ENCODE measurements around the gene HIVEP2.
"Not testable (repeated sequence)": the region's sequence is repeated elsewhere in the genome, so short reads cannot be mapped to it uniquely, and the experiment has no call there.

The HIVEP2 gene, protein sequence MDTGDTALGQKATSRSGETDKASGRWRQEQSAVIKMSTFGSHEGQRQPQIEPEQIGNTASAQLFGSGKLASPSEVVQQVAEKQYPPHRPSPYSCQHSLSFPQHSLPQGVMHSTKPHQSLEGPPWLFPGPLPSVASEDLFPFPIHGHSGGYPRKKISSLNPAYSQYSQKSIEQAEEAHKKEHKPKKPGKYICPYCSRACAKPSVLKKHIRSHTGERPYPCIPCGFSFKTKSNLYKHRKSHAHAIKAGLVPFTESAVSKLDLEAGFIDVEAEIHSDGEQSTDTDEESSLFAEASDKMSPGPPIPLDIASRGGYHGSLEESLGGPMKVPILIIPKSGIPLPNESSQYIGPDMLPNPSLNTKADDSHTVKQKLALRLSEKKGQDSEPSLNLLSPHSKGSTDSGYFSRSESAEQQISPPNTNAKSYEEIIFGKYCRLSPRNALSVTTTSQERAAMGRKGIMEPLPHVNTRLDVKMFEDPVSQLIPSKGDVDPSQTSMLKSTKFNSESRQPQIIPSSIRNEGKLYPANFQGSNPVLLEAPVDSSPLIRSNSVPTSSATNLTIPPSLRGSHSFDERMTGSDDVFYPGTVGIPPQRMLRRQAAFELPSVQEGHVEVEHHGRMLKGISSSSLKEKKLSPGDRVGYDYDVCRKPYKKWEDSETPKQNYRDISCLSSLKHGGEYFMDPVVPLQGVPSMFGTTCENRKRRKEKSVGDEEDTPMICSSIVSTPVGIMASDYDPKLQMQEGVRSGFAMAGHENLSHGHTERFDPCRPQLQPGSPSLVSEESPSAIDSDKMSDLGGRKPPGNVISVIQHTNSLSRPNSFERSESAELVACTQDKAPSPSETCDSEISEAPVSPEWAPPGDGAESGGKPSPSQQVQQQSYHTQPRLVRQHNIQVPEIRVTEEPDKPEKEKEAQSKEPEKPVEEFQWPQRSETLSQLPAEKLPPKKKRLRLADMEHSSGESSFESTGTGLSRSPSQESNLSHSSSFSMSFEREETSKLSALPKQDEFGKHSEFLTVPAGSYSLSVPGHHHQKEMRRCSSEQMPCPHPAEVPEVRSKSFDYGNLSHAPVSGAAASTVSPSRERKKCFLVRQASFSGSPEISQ (N-terminal part only)

DNA sequence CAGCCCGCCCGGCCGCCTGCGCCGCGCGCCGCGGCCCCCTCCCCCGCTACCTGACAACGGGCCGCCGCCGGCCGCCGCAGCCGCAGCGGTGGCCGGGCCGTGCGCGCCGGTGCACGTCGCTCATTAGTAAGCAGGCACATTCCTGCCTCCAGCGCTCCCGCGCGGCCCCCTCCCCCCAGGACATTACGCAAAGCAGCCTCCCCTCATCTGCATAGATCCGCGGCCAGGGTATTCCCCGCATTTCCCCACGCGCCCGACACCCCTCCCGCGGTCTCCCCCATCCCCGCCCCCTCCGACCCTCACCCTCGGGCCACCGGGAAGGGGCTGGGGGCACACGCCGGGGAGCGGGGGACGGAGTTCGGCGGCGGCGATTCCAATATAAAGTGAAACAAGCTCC lies at the start of gene HIVEP2:
Gene HIVEP2, minus strand, starts transcription at position 128 of the 397 bp plus-strand sequence. CDS start 170,438 bp downstream, outside the sequence.
- peak; percentile 58 for DNase-seq

DNA sequence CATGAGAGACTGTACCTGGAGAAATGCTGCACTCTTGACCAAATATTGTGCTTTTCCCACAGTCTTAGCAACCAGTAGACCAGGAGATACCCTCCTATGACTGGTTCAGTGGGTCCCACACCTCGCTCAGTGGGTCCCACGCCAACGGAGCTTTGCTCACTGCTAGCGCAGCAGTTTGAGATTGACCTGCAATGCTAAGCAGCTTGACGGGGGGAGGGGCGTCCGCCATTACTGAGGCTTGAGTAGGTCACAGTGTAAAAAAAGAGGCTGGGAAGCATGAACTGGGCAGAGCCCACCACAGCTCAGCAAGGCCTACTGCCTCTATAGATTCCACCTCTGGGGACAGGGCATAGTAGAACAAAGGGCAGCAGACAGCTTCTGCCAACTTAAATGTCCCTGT lies 49.0 kb upstream of the HIVEP2 start:
- DNase-seq, result no peak

GRCh38 chr6:142987490-142987889 lies 42.5 kb upstream of the HIVEP2 start:
- no peak for DNase-seq

DNA sequence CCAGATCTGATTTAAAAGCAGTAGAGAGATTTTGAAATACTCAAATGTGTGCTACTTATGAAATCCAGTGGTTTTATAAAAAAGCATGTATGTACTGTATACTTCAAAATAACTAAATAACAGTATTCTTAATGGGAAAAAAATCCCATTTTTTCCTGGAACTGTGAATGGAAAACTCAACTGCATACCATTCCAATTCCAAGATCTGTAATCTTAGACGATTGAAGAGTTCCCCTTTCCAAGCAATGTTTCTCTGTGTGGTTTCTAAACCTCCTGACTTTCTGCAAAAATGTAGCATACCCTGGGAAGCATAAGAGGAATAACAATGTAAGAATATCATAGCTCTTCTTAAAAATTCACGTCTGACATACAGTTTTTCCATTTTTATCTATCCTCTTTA lies 40.3 kb upstream of the HIVEP2 start:
- no peak for DNase-seq

DNA sequence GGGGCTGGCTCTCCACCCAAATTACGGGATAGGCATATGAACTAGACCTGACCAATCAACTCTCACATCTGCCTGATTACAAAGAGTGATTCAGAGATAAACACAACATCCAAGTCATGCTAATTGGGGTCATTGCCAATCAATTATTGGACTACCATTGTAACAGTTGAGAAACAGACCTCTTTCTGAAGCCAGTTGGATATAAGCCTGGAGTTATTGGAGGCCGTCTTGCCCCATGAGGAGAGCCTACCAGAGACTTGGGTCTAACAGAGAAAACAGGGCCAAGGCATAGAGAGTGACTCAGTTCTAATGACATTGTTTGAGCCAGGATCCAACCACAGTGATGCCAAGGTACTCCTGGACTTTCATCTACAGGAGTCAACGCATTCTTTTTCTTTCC lies 39.4 kb upstream of the HIVEP2 start:
- DNase-seq, result no peak

DNA sequence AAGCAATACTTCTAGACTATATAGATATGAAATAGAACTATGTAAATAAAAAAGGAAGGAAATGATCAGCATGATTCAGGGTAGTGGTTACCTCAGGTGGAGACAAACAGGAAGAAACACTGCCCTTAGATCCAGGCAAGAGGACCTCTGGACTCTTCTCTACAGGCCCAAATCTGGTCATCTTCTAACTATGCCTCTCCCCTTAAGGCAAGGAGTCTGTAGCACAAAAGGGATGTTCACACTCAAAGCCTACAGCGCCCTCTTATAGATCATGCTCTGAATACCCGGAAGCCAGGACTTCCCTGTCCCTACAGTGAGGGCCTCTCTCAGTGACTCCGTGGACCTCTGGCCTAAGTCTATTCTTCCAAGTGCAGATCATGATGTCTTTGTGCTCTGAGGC lies 30.4 kb upstream of the HIVEP2 start:
- DNase-seq, result no peak

- not testable (repeated sequence) for DNase-seq
These were observed 26.0 kb upstream of the HIVEP2 start for GRCh38 chr6:142970941-142971340.

DNA sequence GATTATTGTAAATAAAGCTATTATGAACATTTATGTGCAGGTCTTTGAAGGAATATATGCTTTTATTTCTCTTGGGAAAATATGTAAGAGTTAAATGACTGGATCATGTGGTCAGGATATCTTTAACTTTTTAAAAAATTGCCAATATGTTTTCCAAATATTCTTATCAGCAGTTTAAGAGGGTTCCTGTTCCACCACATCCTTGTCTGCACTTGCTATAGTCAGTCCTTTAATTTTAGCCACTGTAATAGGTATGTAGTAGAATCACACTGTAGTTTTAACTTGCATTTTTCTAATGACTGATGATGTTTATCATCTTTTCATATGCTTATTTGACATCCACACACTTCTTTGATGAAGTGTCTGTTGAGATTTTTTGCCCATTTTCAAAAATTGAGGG lies 23.6 kb upstream of the HIVEP2 start:
- DNase-seq, result no peak

GRCh38 chr6:142966294-142966693 lies 21.3 kb upstream of the HIVEP2 start:
- no peak for DNase-seq

GRCh38 chr6:142965164-142965563 lies 20.2 kb upstream of the HIVEP2 start:
- DNase-seq, result no peak

DNA sequence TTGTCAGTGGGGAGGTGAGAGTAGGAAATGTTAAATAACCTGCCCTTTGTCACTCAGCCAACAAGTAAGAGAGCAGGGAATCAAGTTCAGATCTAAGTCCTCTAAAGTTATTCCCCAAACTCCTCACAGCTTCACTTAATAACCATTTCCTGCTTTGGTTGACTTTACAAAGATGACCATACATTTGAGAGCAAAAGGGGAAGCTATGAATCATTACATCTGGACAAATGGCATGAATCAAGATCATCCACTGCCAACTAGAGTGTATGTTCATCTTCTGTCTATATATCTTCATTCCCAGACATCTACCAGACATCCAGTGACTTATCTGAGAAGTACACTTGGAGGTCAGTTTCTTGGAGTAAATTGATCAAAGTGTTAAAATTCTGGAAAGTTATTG lies 15.1 kb upstream of the HIVEP2 start:
- DNase-seq, result no peak

DNA sequence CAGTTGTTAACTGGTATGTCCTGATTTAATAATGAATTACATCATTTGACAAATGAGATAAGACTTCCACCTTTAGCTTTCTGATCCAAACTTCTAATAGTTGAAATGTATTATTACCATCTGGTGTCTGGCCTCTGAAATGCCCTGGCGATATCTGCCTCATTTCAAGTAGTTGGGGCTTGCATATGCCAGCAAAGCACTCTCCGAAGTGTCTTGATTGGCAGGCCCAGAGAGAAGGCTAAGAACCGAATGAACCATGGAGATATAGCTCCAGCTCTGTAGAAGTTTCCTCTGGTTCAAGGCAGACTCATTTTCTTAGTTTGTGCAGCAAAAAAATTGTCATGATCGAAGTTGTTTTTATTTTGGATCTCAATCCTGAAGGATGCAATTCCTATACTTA lies 13.4 kb upstream of the HIVEP2 start:
- DNase-seq, result no peak

GRCh38 chr6:142956726-142957125 lies 11.8 kb upstream of the HIVEP2 start:
- DNase-seq, result no peak

GRCh38 chr6:142954844-142955243 lies 9.9 kb upstream of the HIVEP2 start:
- DNase-seq, result no peak

DNA sequence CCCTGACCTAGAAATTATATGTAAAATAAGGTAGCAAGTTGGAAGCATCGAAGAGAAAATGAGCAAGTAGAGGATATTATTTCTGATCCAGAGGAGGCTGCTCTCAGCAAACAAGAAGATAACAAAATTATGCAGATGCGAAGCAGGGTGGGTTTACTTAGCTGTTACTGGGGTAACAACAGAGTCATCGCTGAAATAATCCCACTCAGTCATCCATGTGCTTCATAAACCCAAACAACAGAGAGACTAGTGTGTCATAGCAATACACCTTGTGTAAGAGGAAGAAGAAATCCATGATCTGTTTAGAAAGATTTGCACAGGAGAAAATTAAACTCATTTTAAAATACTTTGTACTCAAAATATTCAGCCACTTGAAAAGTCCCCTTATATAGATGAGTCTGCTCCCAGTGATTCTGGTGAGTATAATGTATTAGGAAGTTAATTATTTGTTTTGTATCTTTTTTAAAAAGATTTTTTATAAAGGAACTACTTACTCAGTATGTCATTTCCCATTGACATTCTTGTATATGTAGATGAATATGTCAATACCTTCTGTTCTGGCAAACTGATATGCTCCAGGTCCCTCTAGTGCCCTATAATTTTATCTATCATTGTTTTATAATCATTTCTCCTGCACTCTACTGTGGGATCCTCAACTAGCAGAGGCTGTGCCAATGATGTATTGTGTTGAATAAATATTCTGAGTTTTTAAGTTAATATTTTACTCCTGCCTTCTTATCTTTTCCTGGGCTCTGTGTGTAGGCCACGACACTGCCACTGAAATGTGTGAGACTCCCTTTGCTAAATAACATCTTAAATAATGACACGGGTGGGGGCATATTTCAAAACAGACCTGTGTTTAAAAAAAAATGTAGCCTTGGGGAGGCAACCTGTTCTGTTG lies 8.6 kb upstream of the HIVEP2 start:
- no peak for DNase-seq

GRCh38 chr6:142952614-142953013 lies 7.6 kb upstream of the HIVEP2 start:
- no peak for DNase-seq

DNA sequence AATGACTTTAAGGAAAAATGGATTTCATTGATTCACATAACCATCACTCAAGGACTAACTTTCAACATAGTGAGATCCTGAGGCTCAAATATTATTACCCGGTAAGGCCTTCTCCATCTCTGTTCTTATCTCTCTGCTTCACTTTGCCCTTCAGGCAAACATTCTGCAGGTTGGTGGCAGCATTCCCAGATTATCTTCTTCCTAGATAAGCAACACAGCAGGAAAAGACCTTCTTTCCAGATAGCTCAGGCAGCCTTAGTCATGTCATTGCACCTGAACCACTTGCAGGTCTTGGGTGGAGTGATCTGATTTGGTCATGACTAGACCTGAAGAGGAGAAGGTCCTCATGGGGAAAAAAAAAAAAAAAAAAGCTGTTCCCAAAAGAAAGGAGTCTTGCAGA lies 5.3 kb upstream of the HIVEP2 start:
- no peak for DNase-seq

DNA sequence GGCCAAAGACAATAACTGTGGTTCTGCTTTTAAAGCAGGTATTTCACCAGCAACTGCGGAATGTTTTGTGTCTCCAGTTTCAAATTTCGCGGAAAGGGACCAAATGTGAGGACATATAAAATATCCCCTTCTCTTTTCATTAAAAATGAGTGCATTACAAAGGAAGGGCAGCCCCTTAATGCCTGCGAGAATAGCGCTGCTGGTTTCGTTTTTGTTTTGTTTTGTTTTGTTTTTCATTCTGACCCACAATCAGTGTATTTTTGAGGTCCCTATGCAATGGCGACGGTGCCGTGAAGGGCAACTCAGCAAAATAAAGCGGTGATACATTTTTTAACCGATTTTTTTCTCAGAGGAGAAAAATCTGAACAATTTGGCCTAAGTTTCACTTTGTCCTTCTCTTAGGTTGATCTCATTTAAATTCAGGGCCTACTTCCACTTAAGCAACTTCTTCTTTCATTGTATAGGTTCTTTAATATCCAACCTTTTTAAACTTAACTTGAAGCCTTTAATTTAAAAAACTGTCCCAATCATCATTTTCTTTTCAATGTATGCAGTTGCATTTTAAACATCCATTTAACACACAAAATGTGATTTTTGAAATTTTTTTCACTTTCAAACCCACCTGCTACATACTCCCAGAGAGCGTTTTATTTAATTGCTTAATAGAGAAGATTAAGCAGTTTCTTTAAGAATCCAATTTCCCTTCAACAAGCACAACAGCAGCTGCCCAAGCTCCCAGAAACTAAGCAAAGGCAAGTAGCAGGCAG lies 2.9 kb upstream of the HIVEP2 start:
- DNase-seq, result no peak

- peak; percentile 29 for DNase-seq
These were observed 2.1 kb upstream of the HIVEP2 start for GRCh38 chr6:142946924-142947713.

DNA sequence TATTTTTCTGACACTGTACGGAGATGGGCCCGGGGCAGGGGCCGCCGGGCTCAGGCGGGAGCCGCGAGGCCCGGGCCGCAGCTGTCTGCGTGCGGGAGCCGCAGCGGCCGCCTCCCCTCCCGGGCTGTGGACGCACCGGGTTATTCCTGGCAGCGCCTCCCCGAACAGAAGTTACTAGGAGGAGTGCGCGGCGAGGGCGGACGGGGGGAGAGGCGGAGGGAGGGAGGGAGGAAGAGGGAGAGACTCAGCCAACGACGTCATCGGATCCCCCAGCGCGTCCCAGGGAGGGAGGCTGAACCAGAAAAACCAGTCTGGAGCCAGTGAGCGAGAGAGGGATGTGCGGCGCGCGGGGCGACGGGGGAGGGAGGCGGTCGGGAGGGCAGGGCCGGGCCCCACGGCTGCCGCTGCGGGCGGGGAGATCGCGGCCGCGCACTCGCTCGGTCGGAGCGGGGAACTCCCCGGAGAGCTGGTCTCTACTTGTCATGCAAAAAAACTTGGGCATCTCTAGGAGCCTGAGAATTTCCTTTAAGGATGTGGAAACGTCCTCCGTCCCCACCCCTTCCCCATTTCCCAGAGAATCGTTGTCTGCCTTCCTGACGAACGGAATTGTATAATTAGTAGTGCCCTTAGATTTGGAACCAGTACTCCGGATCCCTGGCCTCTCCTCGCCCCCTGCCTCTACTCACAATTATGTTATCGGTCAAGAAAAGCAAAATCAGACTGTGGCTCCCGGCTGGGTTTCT lies 1.4 kb upstream of the HIVEP2 start:
- DNase-seq, result peak; percentile 85
